Heart left ventricle (tissue), 13 donors: Measurements from ENCODE around the gene GRIP1.

ENCODE experiments used
- POLR2A ChIP-seq, 2 donors: fragments of 450-650 bp; IDR thresholded peaks; one replicate each; pipeline ENCODE4 v1.6.1; 2017; ENCODE audit warnings: antibody characterized with exemption in 2 of 2, mild to moderate bottlenecking in 2 of 2, moderate library complexity in 2 of 2
- TF ChIP-seq, protein P1 (sequence below), 12 donors: fragments of 200-600 bp; sonication (generic) in 4 of 12; IDR thresholded peaks; one replicate each; pipeline versions ENCODE4 v1.5.0 to v1.8.0; 2018 to 2022; ENCODE audit warnings: antibody characterized with exemption in 12 of 12, mild to moderate bottlenecking in 5 of 12
- donor health status: ischemic (EF 13 %, LVEDD 7.1; RV severe dilation, severe dysfunction).
- donor health status: DM: no; HTN: yes; CAD: no.
- donor health status: DM: no; HTN: no; CAD: no.
- donor health status: ischemic (EF 25% LVEDD 6.9; RV normal size, moderate dysfunction).
- donor health status: ischemic (EF 25% LVEDD 5.7; RV mildly dilated, moderate dysfunction).
- donor health status: ischemic (EF 35%, LVEDD 5.7; RV mildly dilated, moderate dysfunction).
- donor health status: nonischemic (EF 11% LVEDD 7.7; RV severe dilation, severe dysfunction).
- donor health status: DM: yes; HTN: yes; CAD: no.
- donor health status: PGD.
- donor health status: ischemic (EF 29% LVEDD 5.4; RV normal size, mild dysfunction).
- donor health status: nonischemic (EF 23%, LVEDD 6.1; RV moderate dilation, normal function).

DNA sequence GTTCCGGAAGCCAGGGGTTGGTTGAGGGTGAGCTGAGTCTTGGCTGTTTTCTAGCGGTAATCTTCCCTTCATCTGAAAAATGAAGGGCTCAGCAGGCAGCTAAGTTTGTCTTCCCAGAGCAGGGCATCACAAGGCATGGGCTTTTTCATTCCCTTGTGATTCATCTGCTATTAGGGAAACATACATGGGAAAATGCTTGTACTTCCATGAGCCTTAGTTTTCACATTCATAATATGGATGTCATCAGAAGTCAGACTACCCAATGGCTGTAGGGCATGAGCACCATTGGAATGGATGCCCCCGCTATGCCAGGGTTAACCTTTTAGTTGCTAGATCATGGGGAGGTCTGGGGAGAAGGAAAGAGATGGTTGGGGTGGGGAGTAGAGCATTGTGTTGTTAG, 357.9 kb downstream of the GRIP1 start:
- TF ChIP-seq, protein P1, sequence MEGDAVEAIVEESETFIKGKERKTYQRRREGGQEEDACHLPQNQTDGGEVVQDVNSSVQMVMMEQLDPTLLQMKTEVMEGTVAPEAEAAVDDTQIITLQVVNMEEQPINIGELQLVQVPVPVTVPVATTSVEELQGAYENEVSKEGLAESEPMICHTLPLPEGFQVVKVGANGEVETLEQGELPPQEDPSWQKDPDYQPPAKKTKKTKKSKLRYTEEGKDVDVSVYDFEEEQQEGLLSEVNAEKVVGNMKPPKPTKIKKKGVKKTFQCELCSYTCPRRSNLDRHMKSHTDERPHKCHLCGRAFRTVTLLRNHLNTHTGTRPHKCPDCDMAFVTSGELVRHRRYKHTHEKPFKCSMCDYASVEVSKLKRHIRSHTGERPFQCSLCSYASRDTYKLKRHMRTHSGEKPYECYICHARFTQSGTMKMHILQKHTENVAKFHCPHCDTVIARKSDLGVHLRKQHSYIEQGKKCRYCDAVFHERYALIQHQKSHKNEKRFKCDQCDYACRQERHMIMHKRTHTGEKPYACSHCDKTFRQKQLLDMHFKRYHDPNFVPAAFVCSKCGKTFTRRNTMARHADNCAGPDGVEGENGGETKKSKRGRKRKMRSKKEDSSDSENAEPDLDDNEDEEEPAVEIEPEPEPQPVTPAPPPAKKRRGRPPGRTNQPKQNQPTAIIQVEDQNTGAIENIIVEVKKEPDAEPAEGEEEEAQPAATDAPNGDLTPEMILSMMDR (IDR thresholded peaks at IDR 0.05): no peak
- no peak for TF ChIP-seq POLR2A (IDR thresholded peaks at IDR 0.05)
